HepG2 (cell line): Measurements from ENCODE around the gene SOBP. TPM values are rescaled to one million over a fixed set of nuclear protein-coding genes. Genes with fewer than 3 reads are reported as not detected.
A peak's percentile ranks its signal among the peaks of the same experiment; 100 is the strongest.

Experiments
- ATAC-seq: fragments of 200-7000 bp; cut with Tn5 transposase; 3 replicates; pipeline ENCODE4 v1.9.1; 2020; ENCODE audit warnings: mild to moderate bottlenecking, moderate library complexity
- BruUV-seq: library from RNA; stranded (reverse); fragments of 400-500 nt; replicated peaks from 2 replicates; lab custom pipeline; 2021; lab: Mats Ljungman, UMichigan
- CTCF ChIA-PET: fragments of 300-600 bp; formaldehyde crosslinking; extraction: SDS; loops from one replicate; lab custom pipeline; 2021; ENCODE audit warnings: low total read pairs, inconsistent platforms, low intra/inter-chr PET ratio; lab: Yijun Ruan, JAX
- POLR2A ChIA-PET: fragments of 350-600 bp; sonication (Branson Sonifier 250); formaldehyde crosslinking; loops from one replicate; lab custom pipeline; 2020; ENCODE audit warnings: antibody characterized with exemption, inconsistent platforms; lab: Yijun Ruan, JAX
- DNase-seq: peaks from one replicate; pipeline ENCODE4 v3.0.0-alpha.2; 2015; ENCODE audit warnings: low spot score
- FAIRE-seq: peaks from 3 replicates; lab custom pipeline; 2011; peaks lifted over from hg19 to GRCh38; lab: Jason Lieb, UNC
- H2AFZ ChIP-seq: one replicate; pipeline ENCODE4 v1.6.1; 2011; ENCODE audit warnings: low read length, inconsistent platforms
- H3K27ac ChIP-seq: fragments of 300-600 bp; 3 replicates; pipeline ENCODE4 v1.8.0; 2011; ENCODE audit warnings: mixed run types, mild to moderate bottlenecking, mixed read lengths, low read length, inconsistent platforms; ENCODE audit not compliant: insufficient read depth; ENCODE audit errors: extremely low read length
- H3K27me3 ChIP-seq, 2 experiments: fragments of 200-600 bp in 1 of 2; 2 replicates in 1 of 2; 3 replicates in 1 of 2; pipeline versions ENCODE4 v1.6.0 to v1.8.0; 2011; ENCODE audit warnings: low read length in 2 of 2, mild to moderate bottlenecking in 2 of 2, moderate library complexity in 2 of 2, inconsistent platforms in 1 of 2; ENCODE audit not compliant: insufficient read depth in 2 of 2, control insufficient read depth in 1 of 2
- H3K36me3 ChIP-seq, 2 experiments: fragments of 200-600 bp in 1 of 2; replicated peaks in 1 of 2; 2 replicates in 1 of 2; 3 replicates in 1 of 2; pipeline versions ENCODE4 v1.5.1 to v1.8.0; 2011; ENCODE audit warnings: low read length in 2 of 2, inconsistent platforms in 1 of 2; ENCODE audit not compliant: insufficient read depth in 2 of 2, control insufficient read depth in 1 of 2
- H3K4me1 ChIP-seq: 2 replicates; pipeline ENCODE4 v1.5.1; 2012; ENCODE audit warnings: low read length, inconsistent platforms; ENCODE audit not compliant: insufficient read depth
- H3K4me2 ChIP-seq: 2 replicates; pipeline ENCODE4 v1.6.0; 2011; ENCODE audit warnings: low read depth, low read length, inconsistent platforms
- H3K4me3 ChIP-seq, 3 experiments: fragments of 200-600 bp in 1 of 3; sonication (generic), shearing (Covaris generic) in 1 of 3; replicated peaks in 1 of 3; 2 replicates each; pipeline ENCODE4 v1.5.1; 2011 to 2016; ENCODE audit warnings: low read length in 3 of 3, inconsistent platforms in 2 of 3, low read depth in 2 of 3, mild to moderate bottlenecking in 2 of 3, control low read depth in 1 of 3, mixed read lengths in 1 of 3; ENCODE audit not compliant: insufficient read depth in 1 of 3
- H3K79me2 ChIP-seq: one replicate; pipeline ENCODE4 v1.6.1; 2011; ENCODE audit warnings: low read length, inconsistent platforms; ENCODE audit not compliant: insufficient read depth
- H3K9ac ChIP-seq: 2 replicates; pipeline ENCODE4 v1.6.0; 2011; ENCODE audit warnings: mild to moderate bottlenecking, low read depth, low read length, inconsistent platforms; ENCODE audit not compliant: insufficient read depth
- H3K9me3 ChIP-seq: 2 replicates; pipeline ENCODE4 v1.5.1; 2012; ENCODE audit warnings: mild to moderate bottlenecking, low read length
- H4K20me1 ChIP-seq: 2 replicates; pipeline ENCODE4 v1.6.0; 2011; ENCODE audit warnings: inconsistent platforms, mild to moderate bottlenecking, low read length, moderate library complexity; ENCODE audit not compliant: insufficient read depth
- ARNT ChIP-seq: fragments of 450-650 bp; IDR thresholded peaks from 2 replicates; pipeline ENCODE4 v1.6.1; 2017
- ASH2L ChIP-seq: fragments of 300-600, 200-600 bp; sonication (generic); IDR thresholded peaks from 2 replicates; pipeline ENCODE4 v1.7.0; 2017; ENCODE audit warnings: low read depth, mild to moderate bottlenecking, moderate library complexity, mixed read lengths, low read length; ENCODE audit not compliant: insufficient read length
- MTERF4 ChIP-seq: sonication (generic); formaldehyde crosslinking; IDR thresholded peaks from 2 replicates; pipeline ENCODE4 v1.8.0; 2023; ENCODE audit warnings: mild to moderate bottlenecking, missing genetic modification reagents
- MTF2 ChIP-seq: sonication (generic); formaldehyde crosslinking; IDR thresholded peaks from 2 replicates; pipeline ENCODE4 v1.5.0; 2020; ENCODE audit warnings: missing genetic modification reagents, borderline replicate concordance
- MXD1 ChIP-seq: sonication (generic); formaldehyde crosslinking; IDR thresholded peaks from 2 replicates; pipeline ENCODE4 v1.4.0; 2020; ENCODE audit warnings: mild to moderate bottlenecking, missing genetic modification reagents
- NKX3-1 ChIP-seq: sonication (generic); formaldehyde crosslinking; IDR thresholded peaks from 2 replicates; pipeline ENCODE4 v1.5.0; 2020; ENCODE audit warnings: missing genetic modification reagents
- PHF20 ChIP-seq: sonication (generic); formaldehyde crosslinking; IDR thresholded peaks from 2 replicates; pipeline ENCODE4 v1.5.0; 2020; ENCODE audit warnings: mild to moderate bottlenecking, missing genetic modification reagents
- PHF8 ChIP-seq: sonication (generic); formaldehyde crosslinking; IDR thresholded peaks from 2 replicates; pipeline ENCODE4 v1.5.0; 2020; ENCODE audit warnings: missing genetic modification reagents
- SOX13 ChIP-seq, 3 experiments: fragments of 450-650 bp in 1 of 3; sonication (generic) in 1 of 3; formaldehyde crosslinking in 1 of 3; IDR thresholded peaks in 2 of 3; conservative IDR thresholded peaks in 1 of 3; 2 replicates each; pipeline versions ENCODE4 v1.5.0 to v1.6.1; 2016 to 2020; ENCODE audit warnings: antibody characterized with exemption in 1 of 3, mild to moderate bottlenecking in 1 of 3, missing compliant biosample characterization in 1 of 3, missing genetic modification reagents in 1 of 3, moderate library complexity in 1 of 3
- THAP7 ChIP-seq: sonication (generic); formaldehyde crosslinking; IDR thresholded peaks from 2 replicates; pipeline ENCODE4 v1.8.1; 2023; ENCODE audit warnings: mild to moderate bottlenecking, missing genetic modification reagents
- TOE1 ChIP-seq: sonication (generic); formaldehyde crosslinking; IDR thresholded peaks from 2 replicates; pipeline ENCODE4 v1.4.0; 2020; ENCODE audit warnings: mild to moderate bottlenecking, missing genetic modification reagents
- ZNF292 ChIP-seq: sonication (generic); formaldehyde crosslinking; IDR thresholded peaks from 2 replicates; pipeline ENCODE4 v1.8.1; 2022; ENCODE audit warnings: mild to moderate bottlenecking, low read depth, missing genetic modification reagents, borderline replicate concordance
- ZNF329 ChIP-seq: sonication (generic); formaldehyde crosslinking; IDR thresholded peaks from 2 replicates; pipeline ENCODE4 v1.9.0; 2021; ENCODE audit warnings: low read depth, mild to moderate bottlenecking, missing genetic modification reagents
- ZNF546 ChIP-seq: sonication (generic); formaldehyde crosslinking; conservative IDR thresholded peaks from 2 replicates; pipeline ENCODE4 v1.8.1; 2023; ENCODE audit warnings: mild to moderate bottlenecking, missing genetic modification reagents
- WGBS: methylation state at CpG from one replicate; pipeline ENCODE4 v1.1.6; 2017; ENCODE audit warnings: low lambda C conversion rate; 5-methylcytosine and 5-hydroxymethylcytosine counted together
- in situ Hi-C: cut with HindIII; loops from 2 replicates; pipeline ENCODE4 v1.10.0; 2017; ENCODE audit warnings: low pct_unique_long_range_greater_than_20kb; ENCODE audit not compliant: extremely low pct_ligation_motif_present
- intact Hi-C: fragments of 100-400 bp; cut with micrococcal nuclease; formaldehyde crosslinking; loops from one replicate; pipeline ENCODE4 v1.10.0; 2022; ENCODE audit not compliant: unreplicated experiment
- polyA plus RNA-seq, 8 experiments: library from polyadenylated mRNA; depleted of rRNA in 3 of 8; stranded (reverse) in 7 of 8; unstranded in 1 of 8; fragments of >200 nt; fragmentation: Illumina TruSeq in 4 of 8; extraction: Trizol in 4 of 8; gene quantifications; 2 replicates each; pipeline versions ENCODE4 v1.2.1 to v1.2.3, GENCODE V29; 2011 to 2016; ENCODE audit warnings: low read depth in 4 of 8, missing spikeins in 1 of 8, mixed read lengths in 1 of 8; ENCODE audit not compliant: insufficient read depth in 1 of 8
- total RNA-seq, 5 experiments: library from RNA; depleted of rRNA; stranded (reverse); fragments of >200 nt; fragmentation: Illumina TruSeq; extraction: Trizol; gene quantifications; 2 replicates each; pipeline ENCODE4 v1.2.3, GENCODE V29; 2016; ENCODE audit warnings: low read depth in 1 of 5
- TF ChIP-seq, protein P1 (sequence below), 2 experiments: sonication (generic) in 1 of 2; formaldehyde crosslinking in 1 of 2; IDR thresholded peaks; 2 replicates each; pipeline versions ENCODE4 v1.4.0 to v1.6.1; 2018 to 2020; ENCODE audit warnings: missing genetic modification reagents in 2 of 2, borderline replicate concordance in 1 of 2, low read depth in 1 of 2, mild to moderate bottlenecking in 1 of 2, missing biosample characterization in 1 of 2

The SOBP gene
- total and polyA plus RNA-seq, 2 of the 13 experiments (the other 11 are each of a cell fraction or from before 2014, with no cell fraction given), result 1.5 to 6.9 TPM

GRCh38 chr6:107490566-107491137 lies 735 bp downstream of the SOBP start (continued):
- no peak for TF ChIP-seq ARNT
- TF ChIP-seq THAP7 (CRISPR knock-in tag), result no peak
- no peak for TF ChIP-seq ZNF546
- TF ChIP-seq MTERF4 (CRISPR knock-in tag), result no peak
- TF ChIP-seq MTF2 (CRISPR knock-in tag), result no peak
- TF ChIP-seq PHF20 (CRISPR knock-in tag), result no peak

DNA sequence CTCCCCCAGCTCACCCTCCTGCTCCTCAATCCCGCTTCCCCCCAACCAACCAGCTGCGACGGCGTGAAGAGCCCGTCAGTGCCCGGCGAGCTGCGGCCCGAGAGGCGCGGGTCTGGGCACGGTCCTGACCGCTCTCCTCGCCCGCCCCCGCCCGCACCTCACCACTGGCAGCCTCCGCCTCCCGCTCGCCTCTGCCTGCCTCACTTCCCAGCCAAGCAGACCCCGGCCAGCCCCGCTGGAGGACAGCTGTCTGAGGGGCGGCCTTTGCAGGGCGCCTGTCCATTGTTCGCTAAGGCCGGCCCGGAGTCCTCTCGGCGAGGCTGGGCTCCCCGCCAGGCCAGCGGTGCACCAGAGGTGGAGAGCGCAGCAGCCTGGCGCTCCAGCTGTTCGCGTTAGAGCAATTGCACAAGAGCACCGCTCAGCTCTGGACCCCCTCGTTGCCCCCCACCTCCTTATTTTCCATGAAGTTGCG lies 1.3 kb downstream of the SOBP start:
- peak overlapping the region; percentile 83 for H3K9ac ChIP-seq
- H3K36me3 ChIP-seq, result no peaks in the 10 kb centered on the region
- H3K9me3 ChIP-seq, result no peaks in the 10 kb centered on the region
- ATAC-seq, result peak; percentile 44
- DNase-seq, result peak; percentile 27
- BruUV-seq, result no TSS peak
- peak overlapping the region; percentile 94 to 98 (median 96) for H3K4me3 ChIP-seq
- POLR2A ChIA-PET, result interaction anchor here (1.6 to 4.9 kb wide), 2 partner anchors 32 to 49 kb away, joined by 5 to 50 read pairs; partner anchors contain the start of gene PDSS2
- 0% methylated on average over 4 of the region's 38 CpGs for WGBS
- CTCF ChIA-PET, result no interaction called here
- intact Hi-C loops (loop anchor here (10.0 kb wide), 1 partner anchor 176 kb away; no protein-coding TSS in a partner anchor), in situ Hi-C loops (no loop called here)
- no peaks in the 10 kb centered on the region; a peak in 2 of 5 replicates for H3K27me3 ChIP-seq
- no peak for FAIRE-seq
- H3K79me2 ChIP-seq, result peaks cover 53% of the 10 kb centered on the region
- H2AFZ ChIP-seq, result no peak overlapping the region
- peak overlapping the region; percentile 79 for H3K4me2 ChIP-seq
- no peaks in the 10 kb centered on the region for H4K20me1 ChIP-seq
- H3K4me1 ChIP-seq, result peaks cover 48% of the 10 kb centered on the region
- H3K27ac ChIP-seq, result peak overlapping the region; percentile 76
- TF ChIP-seq ZNF329, result 0 out of 2 replicates have a peak, but pooled peaks have one; percentile 44
- no peak for TF ChIP-seq TOE1 (CRISPR knock-in tag)
- peak; percentile 44 for TF ChIP-seq ASH2L
- TF ChIP-seq, protein P1, sequence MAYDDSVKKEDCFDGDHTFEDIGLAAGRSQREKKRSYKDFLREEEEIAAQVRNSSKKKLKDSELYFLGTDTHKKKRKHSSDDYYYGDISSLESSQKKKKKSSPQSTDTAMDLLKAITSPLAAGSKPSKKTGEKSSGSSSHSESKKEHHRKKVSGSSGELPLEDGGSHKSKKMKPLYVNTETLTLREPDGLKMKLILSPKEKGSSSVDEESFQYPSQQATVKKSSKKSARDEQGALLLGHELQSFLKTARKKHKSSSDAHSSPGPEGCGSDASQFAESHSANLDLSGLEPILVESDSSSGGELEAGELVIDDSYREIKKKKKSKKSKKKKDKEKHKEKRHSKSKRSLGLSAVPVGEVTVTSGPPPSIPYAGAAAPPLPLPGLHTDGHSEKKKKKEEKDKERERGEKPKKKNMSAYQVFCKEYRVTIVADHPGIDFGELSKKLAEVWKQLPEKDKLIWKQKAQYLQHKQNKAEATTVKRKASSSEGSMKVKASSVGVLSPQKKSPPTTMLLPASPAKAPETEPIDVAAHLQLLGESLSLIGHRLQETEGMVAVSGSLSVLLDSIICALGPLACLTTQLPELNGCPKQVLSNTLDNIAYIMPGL (CRISPR knock-in tag; IDR thresholded peaks at IDR 0.05; ENCODE audit: borderline replicate concordance in 1 of 2, low read depth in 1 of 2), result peak in 1 of 2 experiments; percentile 34; a peak in 1 of 4 replicates
- peak; percentile 76 for TF ChIP-seq ZNF292
- TF ChIP-seq SOX13 (IDR thresholded peaks at IDR 0.05), result no peak
- 0 out of 4 replicates have a peak, but pooled peaks of 1 of the 2 experiments have one; percentile 14 for TF ChIP-seq SOX13 (CRISPR knock-in tag; conservative IDR thresholded peaks at IDR 0.05 in 1 of 2, IDR thresholded peaks at IDR 0.05 in 1 of 2)
- TF ChIP-seq PHF8 (CRISPR knock-in tag), result peak; percentile 72
- TF ChIP-seq NKX3-1 (CRISPR knock-in tag), result no peak
- TF ChIP-seq MXD1 (CRISPR knock-in tag), result peak; percentile 69
